ENCODE data around the gene MYO6.

GRCh38 chr6:75896526-75896925 is 147.5 kb downstream of the MYO6 start:
- TF ChIP-seq CTCF (IDR thresholded peaks at IDR 0.05) (no peak), POLR2A (IDR thresholded peaks at IDR 0.05) (no peak)
